ENCODE results near the gene C5orf63.
"Not testable (repeated sequence)": the region's sequence is repeated elsewhere in the genome, so short reads cannot be mapped to it uniquely, and the experiment has no call there.

- not testable (repeated sequence) for TF ChIP-seq ETS1 (IDR thresholded peaks at IDR 0.05); CTCF (conservative IDR thresholded peaks at IDR 0.05; ENCODE audit: low read depth in 2 of 2); EZH2phosphoT487 (IDR thresholded peaks at IDR 0.05; ENCODE audit: unreplicated experiment); POLR2AphosphoS5 (IDR thresholded peaks at IDR 0.05; ENCODE audit: low read depth); EZH2 (IDR thresholded peaks at IDR 0.05; ENCODE audit: low read depth, unreplicated experiment); JUNB (IDR thresholded peaks at IDR 0.05; ENCODE audit: unreplicated experiment); CREB1 (CRISPR knock-in tag; IDR thresholded peaks at IDR 0.05; ENCODE audit: low read depth); ZNF331 (CRISPR knock-in tag; IDR thresholded peaks at IDR 0.05; ENCODE audit: low read depth); REST (IDR thresholded peaks at IDR 0.05; ENCODE audit: unreplicated experiment)
These were observed 35.4 kb upstream of the C5orf63 start for GRCh38 chr5:127108624-127109260.
